Heart left ventricle (tissue), 13 donors: ENCODE results near the gene SNX9.

ENCODE experiments used
- CTCF ChIP-seq, 12 donors: fragments of 200-600 bp; sonication (generic) in 4 of 12; IDR thresholded peaks; one replicate each; pipeline versions ENCODE4 v1.5.0 to v1.8.0; 2018 to 2022; ENCODE audit warnings: antibody characterized with exemption in 12 of 12, mild to moderate bottlenecking in 5 of 12
- POLR2A ChIP-seq, 2 donors: fragments of 450-650 bp; IDR thresholded peaks; one replicate each; pipeline ENCODE4 v1.6.1; 2017; ENCODE audit warnings: antibody characterized with exemption in 2 of 2, mild to moderate bottlenecking in 2 of 2, moderate library complexity in 2 of 2
- donor health status: ischemic (EF 13 %, LVEDD 7.1; RV severe dilation, severe dysfunction).
- donor health status: DM: no; HTN: yes; CAD: no.
- donor health status: DM: no; HTN: no; CAD: no.
- donor health status: ischemic (EF 25% LVEDD 6.9; RV normal size, moderate dysfunction).
- donor health status: ischemic (EF 25% LVEDD 5.7; RV mildly dilated, moderate dysfunction).
- donor health status: ischemic (EF 35%, LVEDD 5.7; RV mildly dilated, moderate dysfunction).
- donor health status: nonischemic (EF 11% LVEDD 7.7; RV severe dilation, severe dysfunction).
- donor health status: DM: yes; HTN: yes; CAD: no.
- donor health status: PGD.
- donor health status: ischemic (EF 29% LVEDD 5.4; RV normal size, mild dysfunction).
- donor health status: nonischemic (EF 23%, LVEDD 6.1; RV moderate dilation, normal function).

- TF ChIP-seq CTCF (IDR thresholded peaks at IDR 0.05) (no peak), POLR2A (IDR thresholded peaks at IDR 0.05) (no peak)
These were observed 32.3 kb downstream of the SNX9 start for GRCh38 chr6:157855325-157855724.
